ENCODE measurements around the gene FOXB1. TPM values are rescaled to one million over a fixed set of nuclear protein-coding genes. Genes with fewer than 3 reads are reported as not detected.

The FOXB1 gene
- polyA plus RNA-seq, 3 donors = not detected

DNA sequence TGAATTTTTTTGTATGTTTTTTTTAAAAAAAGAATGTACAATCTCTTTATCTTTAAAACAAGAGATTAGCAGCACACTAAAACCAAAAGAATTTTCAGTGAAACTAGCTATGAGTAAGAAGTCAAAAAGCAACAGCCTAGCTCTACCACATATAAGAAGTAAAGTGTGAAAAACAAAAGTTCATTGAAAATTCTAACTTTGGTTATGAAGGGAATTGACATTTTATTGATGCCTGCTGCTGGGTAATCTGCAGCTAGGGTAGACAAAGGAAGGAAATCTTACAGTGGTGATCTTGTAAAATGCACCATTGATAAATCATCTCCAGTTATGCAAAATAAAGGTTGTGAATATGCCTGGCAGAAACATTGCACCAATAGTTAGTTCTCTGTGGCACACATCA lies 37.8 kb upstream of the FOXB1 start:
- no peak for DNase-seq
- no peaks in the 10 kb centered on the region for H3K4me1 ChIP-seq (ENCODE audit: control insufficient read depth in 1 of 2, insufficient read depth in 2 of 2, low read length in 2 of 2)
- no peaks in the 10 kb centered on the region for H3K36me3 ChIP-seq (replicated peaks in 1 of 2; ENCODE audit: control insufficient read depth in 1 of 2, insufficient read depth in 2 of 2, low read length in 2 of 2)
- H4K20me1 ChIP-seq (ENCODE audit: insufficient read depth, low read length) = no peaks in the 10 kb centered on the region
- TF ChIP-seq, protein P1, sequence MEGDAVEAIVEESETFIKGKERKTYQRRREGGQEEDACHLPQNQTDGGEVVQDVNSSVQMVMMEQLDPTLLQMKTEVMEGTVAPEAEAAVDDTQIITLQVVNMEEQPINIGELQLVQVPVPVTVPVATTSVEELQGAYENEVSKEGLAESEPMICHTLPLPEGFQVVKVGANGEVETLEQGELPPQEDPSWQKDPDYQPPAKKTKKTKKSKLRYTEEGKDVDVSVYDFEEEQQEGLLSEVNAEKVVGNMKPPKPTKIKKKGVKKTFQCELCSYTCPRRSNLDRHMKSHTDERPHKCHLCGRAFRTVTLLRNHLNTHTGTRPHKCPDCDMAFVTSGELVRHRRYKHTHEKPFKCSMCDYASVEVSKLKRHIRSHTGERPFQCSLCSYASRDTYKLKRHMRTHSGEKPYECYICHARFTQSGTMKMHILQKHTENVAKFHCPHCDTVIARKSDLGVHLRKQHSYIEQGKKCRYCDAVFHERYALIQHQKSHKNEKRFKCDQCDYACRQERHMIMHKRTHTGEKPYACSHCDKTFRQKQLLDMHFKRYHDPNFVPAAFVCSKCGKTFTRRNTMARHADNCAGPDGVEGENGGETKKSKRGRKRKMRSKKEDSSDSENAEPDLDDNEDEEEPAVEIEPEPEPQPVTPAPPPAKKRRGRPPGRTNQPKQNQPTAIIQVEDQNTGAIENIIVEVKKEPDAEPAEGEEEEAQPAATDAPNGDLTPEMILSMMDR (IDR thresholded peaks at IDR 0.05) = no peak
- no peak overlapping the region for H2AFZ ChIP-seq (ENCODE audit: insufficient read depth, low read depth, low read length, poor library complexity, severe bottlenecking)
- Mint-ChIP-seq H3K27me3 (ENCODE audit: low read depth in 3 of 3) (peaks cover 0 to 3% (median 3%) of the 10 kb centered on the region in 3 donors), H3K36me3 (no peaks in the 10 kb centered on the region), H3K9me3 (peaks cover 2 to 30% (median 12%) of the 10 kb centered on the region in 7 donors), H3K27ac (no peak overlapping the region), H3K4me1 (no peaks in the 10 kb centered on the region), H3K4me3 (no peak overlapping the region)
- no peaks in the 10 kb centered on the region for H3K79me2 ChIP-seq (ENCODE audit: insufficient read depth, low read length)
- H3K4me2 ChIP-seq (replicated peaks; ENCODE audit: extremely low read depth, low read length, poor library complexity, severe bottlenecking) = no peak overlapping the region
- H3K9me3 ChIP-seq (replicated peaks in 1 of 2; ENCODE audit: control insufficient read depth in 1 of 2, insufficient read depth in 1 of 2, low read length in 2 of 2) = peaks cover 0 to 12% of the 10 kb centered on the region in 2 donors
- intact Hi-C loops (cut with micrococcal nuclease) = no loop called here
- no peak overlapping the region for H3K9ac ChIP-seq (ENCODE audit: insufficient read depth, low read length, poor library complexity, severe bottlenecking)
- no peak overlapping the region for H3K27ac ChIP-seq (ENCODE audit: low read depth in 1 of 2, low read length in 2 of 2)
- no peak overlapping the region for H3K4me3 ChIP-seq (replicated peaks in 1 of 3; ENCODE audit: low read depth in 2 of 3, low read length in 3 of 3)
- no peaks in the 10 kb centered on the region for H3K27me3 ChIP-seq (ENCODE audit: control insufficient read depth in 2 of 2, insufficient read depth in 2 of 2, low read length in 2 of 2)

DNA sequence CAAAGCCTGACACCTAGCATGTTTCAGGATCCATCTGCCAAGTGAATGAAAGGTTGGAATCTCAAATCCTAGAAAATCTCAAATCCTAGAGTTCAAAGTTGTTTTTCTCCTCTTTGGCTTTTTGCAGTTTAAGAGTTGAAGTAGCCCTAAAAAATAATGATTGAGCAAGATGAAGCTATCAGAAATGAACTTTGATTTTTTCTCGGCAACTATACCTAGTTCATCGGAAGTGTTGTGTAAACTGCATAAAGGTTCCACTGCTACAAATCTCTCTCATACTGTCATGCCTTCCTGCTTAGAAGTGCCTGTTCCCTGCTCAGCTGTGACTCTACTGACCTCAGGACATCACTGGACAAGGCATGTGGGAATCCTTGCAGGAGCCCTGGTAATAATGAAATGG lies 35.8 kb upstream of the FOXB1 start:
- H4K20me1 ChIP-seq (ENCODE audit: insufficient read depth, low read length) = no peaks in the 10 kb centered on the region
- intact Hi-C loops (cut with micrococcal nuclease) = no loop called here
- no peak overlapping the region for H3K4me2 ChIP-seq (replicated peaks; ENCODE audit: extremely low read depth, low read length, poor library complexity, severe bottlenecking)
- WGBS (ENCODE audit: insufficient coverage) = 83% methylated on average over 1 of the region's 2 CpGs
- H2AFZ ChIP-seq (ENCODE audit: insufficient read depth, low read depth, low read length, poor library complexity, severe bottlenecking) = no peak overlapping the region
- H3K9ac ChIP-seq (ENCODE audit: insufficient read depth, low read length, poor library complexity, severe bottlenecking) = no peak overlapping the region
- no peaks in the 10 kb centered on the region for H3K27me3 ChIP-seq (ENCODE audit: control insufficient read depth in 2 of 2, insufficient read depth in 2 of 2, low read length in 2 of 2)
- no peak for DNase-seq
- H3K4me3 ChIP-seq (replicated peaks in 1 of 3; ENCODE audit: low read depth in 2 of 3, low read length in 3 of 3) = no peak overlapping the region
- Mint-ChIP-seq H3K4me3 (no peak overlapping the region), H3K4me1 (no peaks in the 10 kb centered on the region), H3K27ac (no peak overlapping the region), H3K27me3 (ENCODE audit: low read depth in 3 of 3) (peaks cover 2 to 3% (median 3%) of the 10 kb centered on the region in 3 donors), H3K9me3 (peaks cover 2 to 22% (median 7%) of the 10 kb centered on the region in 7 donors), H3K36me3 (no peaks in the 10 kb centered on the region)
- H3K36me3 ChIP-seq (replicated peaks in 1 of 2; ENCODE audit: control insufficient read depth in 1 of 2, insufficient read depth in 2 of 2, low read length in 2 of 2) = no peaks in the 10 kb centered on the region
- no peaks in the 10 kb centered on the region for H3K4me1 ChIP-seq (ENCODE audit: control insufficient read depth in 1 of 2, insufficient read depth in 2 of 2, low read length in 2 of 2)
- H3K79me2 ChIP-seq (ENCODE audit: insufficient read depth, low read length) = no peaks in the 10 kb centered on the region
- H3K9me3 ChIP-seq (replicated peaks in 1 of 2; ENCODE audit: control insufficient read depth in 1 of 2, insufficient read depth in 1 of 2, low read length in 2 of 2) = peaks cover 0 to 4% of the 10 kb centered on the region in 2 donors
- no peak overlapping the region for H3K27ac ChIP-seq (ENCODE audit: low read depth in 1 of 2, low read length in 2 of 2)
- TF ChIP-seq, protein P1 (IDR thresholded peaks at IDR 0.05) = no peak

Measured in CD14-positive monocyte (primary cell).